Nephron progenitor cell (in vitro differentiated cells): ENCODE results near the gene RPA4.

Experiments used
- DNase-seq: peaks from one replicate; pipeline ENCODE4 v3.0.0; 2021
- H3K27ac Mint-ChIP-seq: 2 replicates; pipeline ENCODE4 v1.8.0; 2021; ENCODE audit warnings: mild to moderate bottlenecking, moderate library complexity, mixed read lengths
- H3K27me3 Mint-ChIP-seq: 2 replicates; pipeline ENCODE4 v1.8.0; 2021; ENCODE audit warnings: mild to moderate bottlenecking, low read depth, mixed read lengths; ENCODE audit not compliant: poor library complexity
- H3K36me3 Mint-ChIP-seq: 2 replicates; pipeline ENCODE4 v1.8.0; 2021; ENCODE audit warnings: low read depth, mixed read lengths
- H3K4me1 Mint-ChIP-seq: 2 replicates; pipeline ENCODE4 v1.8.0; 2021; ENCODE audit warnings: mixed read lengths
- H3K4me3 Mint-ChIP-seq: 2 replicates; pipeline ENCODE4 v1.8.0; 2021; ENCODE audit warnings: mild to moderate bottlenecking, moderate library complexity, mixed read lengths
- H3K9me3 Mint-ChIP-seq: 2 replicates; pipeline ENCODE4 v1.8.0; 2021; ENCODE audit warnings: mild to moderate bottlenecking, moderate library complexity, mixed read lengths
- TF ChIP-seq, protein P1 (sequence below): fragments of 200-600 bp; sonication (generic); IDR thresholded peaks from 2 replicates; pipeline ENCODE4 v1.5.0; 2021; ENCODE audit warnings: antibody characterized with exemption

Gene RPA4

DNA sequence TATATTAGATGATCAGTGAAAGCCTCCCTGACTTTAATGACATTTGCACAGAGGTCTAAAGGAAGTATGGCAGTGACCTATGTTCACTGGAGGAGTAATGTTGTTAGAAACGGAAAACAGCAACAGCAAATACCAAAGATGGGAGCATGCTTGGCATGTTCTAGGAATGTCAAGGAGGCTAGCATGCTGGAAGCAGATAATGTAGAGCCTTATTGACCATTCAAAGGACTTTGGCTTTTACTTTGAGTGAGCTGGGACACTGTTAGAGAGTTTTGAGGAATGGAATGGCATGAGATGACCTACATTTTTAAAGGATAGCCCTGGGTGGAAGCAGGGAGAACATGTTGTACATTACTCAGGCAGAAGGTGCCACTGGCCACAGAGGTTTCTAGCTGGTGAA lies 6.0 kb downstream of the RPA4 start:
- Mint-ChIP-seq H3K4me3 (no peak overlapping the region), H3K4me1 (no peaks in the 10 kb centered on the region), H3K27ac (no peak overlapping the region), H3K27me3 (no peaks in the 10 kb centered on the region), H3K9me3 (no peaks in the 10 kb centered on the region), H3K36me3 (peaks cover 5% of the 10 kb centered on the region)
- TF ChIP-seq, protein P1, sequence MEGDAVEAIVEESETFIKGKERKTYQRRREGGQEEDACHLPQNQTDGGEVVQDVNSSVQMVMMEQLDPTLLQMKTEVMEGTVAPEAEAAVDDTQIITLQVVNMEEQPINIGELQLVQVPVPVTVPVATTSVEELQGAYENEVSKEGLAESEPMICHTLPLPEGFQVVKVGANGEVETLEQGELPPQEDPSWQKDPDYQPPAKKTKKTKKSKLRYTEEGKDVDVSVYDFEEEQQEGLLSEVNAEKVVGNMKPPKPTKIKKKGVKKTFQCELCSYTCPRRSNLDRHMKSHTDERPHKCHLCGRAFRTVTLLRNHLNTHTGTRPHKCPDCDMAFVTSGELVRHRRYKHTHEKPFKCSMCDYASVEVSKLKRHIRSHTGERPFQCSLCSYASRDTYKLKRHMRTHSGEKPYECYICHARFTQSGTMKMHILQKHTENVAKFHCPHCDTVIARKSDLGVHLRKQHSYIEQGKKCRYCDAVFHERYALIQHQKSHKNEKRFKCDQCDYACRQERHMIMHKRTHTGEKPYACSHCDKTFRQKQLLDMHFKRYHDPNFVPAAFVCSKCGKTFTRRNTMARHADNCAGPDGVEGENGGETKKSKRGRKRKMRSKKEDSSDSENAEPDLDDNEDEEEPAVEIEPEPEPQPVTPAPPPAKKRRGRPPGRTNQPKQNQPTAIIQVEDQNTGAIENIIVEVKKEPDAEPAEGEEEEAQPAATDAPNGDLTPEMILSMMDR: no peak
- DNase-seq: no peak

DNA sequence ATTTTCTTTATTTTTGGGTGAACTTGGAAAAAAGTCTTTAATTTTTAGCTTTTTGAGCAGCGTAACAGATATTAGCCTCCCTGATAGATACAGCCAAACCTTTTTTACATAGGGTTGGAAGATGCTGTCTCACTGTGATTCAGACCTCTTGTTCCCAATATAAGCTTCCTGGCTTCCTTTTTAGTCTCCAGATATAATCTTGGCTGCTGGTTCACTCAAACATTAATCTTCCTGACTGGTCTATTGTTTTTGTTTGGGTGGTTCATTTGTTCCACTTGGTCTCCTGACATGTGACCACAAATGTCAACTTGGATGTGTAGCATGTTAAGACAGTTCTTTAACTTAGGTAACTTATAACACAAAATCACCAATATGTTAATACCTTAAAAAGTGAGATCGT lies 23.0 kb downstream of the RPA4 start:
- H3K9me3 Mint-ChIP-seq: no peaks in the 10 kb centered on the region
- no peak overlapping the region for H3K4me3 Mint-ChIP-seq
- H3K27me3 Mint-ChIP-seq: no peaks in the 10 kb centered on the region
- H3K36me3 Mint-ChIP-seq: no peaks in the 10 kb centered on the region
- no peak for DNase-seq
- H3K27ac Mint-ChIP-seq: no peak overlapping the region
- TF ChIP-seq, protein P1: no peak
- H3K4me1 Mint-ChIP-seq: peaks cover 22% of the 10 kb centered on the region

DNA sequence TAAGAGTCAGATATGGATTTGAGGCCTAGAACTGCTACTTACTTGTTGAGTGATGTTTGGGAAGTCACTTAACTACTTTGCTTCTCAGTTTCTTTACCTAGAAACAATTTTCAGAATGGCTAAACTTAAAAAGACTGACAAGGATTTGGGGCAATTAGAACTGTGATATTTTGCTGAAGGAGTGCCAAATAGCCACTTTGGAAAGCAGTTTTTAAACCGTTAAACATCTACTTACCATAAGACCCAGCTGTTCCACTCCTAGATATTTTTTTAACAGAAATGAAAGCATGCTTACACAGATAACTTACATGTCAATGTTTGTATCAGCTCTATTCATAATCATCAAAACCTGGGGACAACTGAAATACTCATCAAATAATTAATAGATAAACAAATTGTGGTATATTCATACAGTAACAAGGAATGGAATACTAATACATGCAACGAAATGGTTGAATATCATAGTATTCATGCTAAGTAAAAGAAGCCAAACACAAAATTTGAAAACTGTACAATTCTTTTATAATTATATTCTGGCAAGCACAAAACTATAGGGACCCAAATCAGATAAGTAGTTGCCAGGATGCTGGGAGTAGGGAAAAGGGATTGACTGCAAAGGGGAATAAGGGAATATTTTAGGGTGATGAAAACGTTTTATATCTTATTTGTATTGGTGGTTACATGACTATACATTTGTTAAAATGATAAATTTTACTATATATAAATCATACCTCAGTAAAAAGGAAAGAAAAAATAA lies 24.0 kb downstream of the RPA4 start:
- H3K27me3 Mint-ChIP-seq: no peaks in the 10 kb centered on the region
- no peak for DNase-seq
- no peaks in the 10 kb centered on the region for H3K9me3 Mint-ChIP-seq
- no peaks in the 10 kb centered on the region for H3K36me3 Mint-ChIP-seq
- TF ChIP-seq, protein P1: no peak
- H3K27ac Mint-ChIP-seq: peak overlapping the region; percentile 78
- no peak overlapping the region for H3K4me3 Mint-ChIP-seq
- peaks cover 22% of the 10 kb centered on the region for H3K4me1 Mint-ChIP-seq

DNA sequence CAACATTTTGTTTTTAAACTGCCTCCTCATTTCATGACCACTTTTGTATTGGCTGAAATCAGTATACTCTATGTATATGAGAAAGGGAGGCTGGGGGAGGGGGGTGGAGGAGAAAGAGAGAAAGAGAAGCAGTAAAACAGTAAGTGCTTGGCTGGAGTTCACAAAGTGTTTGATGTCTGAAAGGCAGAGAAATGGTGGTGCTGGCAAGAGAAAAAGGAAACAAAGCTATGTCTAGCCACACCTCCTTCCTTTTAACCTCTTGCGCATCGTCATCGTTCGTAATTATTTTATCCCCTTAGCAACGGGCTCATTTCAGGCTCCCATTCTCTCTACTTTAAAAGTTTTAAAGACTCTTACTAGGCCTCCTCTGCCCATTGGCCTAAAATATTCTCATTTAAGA lies 25.6 kb downstream of the RPA4 start:
- peak overlapping the region; percentile 83 for H3K27ac Mint-ChIP-seq
- peak overlapping the region; percentile 6 for H3K4me3 Mint-ChIP-seq
- H3K27me3 Mint-ChIP-seq: no peaks in the 10 kb centered on the region
- TF ChIP-seq, protein P1: no peak
- no peaks in the 10 kb centered on the region for H3K36me3 Mint-ChIP-seq
- no peaks in the 10 kb centered on the region for H3K9me3 Mint-ChIP-seq
- no peak for DNase-seq
- peaks cover 22% of the 10 kb centered on the region for H3K4me1 Mint-ChIP-seq

DNA sequence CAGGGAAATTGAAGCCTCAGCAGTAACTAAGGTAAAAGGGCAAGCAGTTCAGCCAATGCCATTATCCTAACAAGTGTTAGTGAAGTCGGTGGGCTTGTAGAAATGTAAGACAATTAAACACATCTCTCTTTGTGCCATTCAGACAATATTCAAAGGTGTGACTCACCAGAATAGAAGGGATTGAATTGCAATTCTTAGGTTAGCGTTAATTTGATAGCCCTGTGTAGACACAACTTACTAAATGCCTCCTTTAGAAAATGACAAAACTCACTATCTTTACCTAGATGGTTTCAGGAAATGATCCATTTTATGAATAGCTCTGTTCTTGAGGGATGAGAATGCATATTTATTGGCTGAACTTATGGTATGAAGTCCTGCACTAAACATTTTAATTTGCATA lies 35.2 kb downstream of the RPA4 start:
- Mint-ChIP-seq H3K4me3 (no peak overlapping the region), H3K36me3 (no peaks in the 10 kb centered on the region), H3K4me1 (no peaks in the 10 kb centered on the region), H3K9me3 (no peaks in the 10 kb centered on the region), H3K27ac (no peak overlapping the region), H3K27me3 (no peaks in the 10 kb centered on the region)
- no peak for DNase-seq
- TF ChIP-seq, protein P1: no peak

DNA sequence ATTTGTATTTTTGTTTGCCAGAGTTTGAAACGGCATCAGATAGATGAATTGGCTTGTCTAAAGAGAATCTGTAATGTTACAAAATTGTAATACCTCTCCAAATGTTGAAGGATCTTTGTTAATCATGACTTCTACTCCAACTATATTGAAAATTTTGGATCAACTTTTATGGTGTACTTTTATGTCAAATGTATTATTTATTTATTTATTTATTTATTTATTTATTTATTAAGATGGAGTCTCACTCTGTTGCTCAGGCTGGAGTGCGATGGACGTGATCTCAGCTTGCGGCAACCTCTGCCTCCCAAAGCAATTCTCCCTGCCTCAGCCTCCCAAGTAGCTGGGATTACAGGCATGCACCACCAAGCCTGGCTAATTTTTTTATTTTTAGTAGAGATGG lies 36.0 kb downstream of the RPA4 start:
- no peaks in the 10 kb centered on the region for H3K4me1 Mint-ChIP-seq

More for the DNA sequence above, 36.0 kb downstream of the RPA4 start:
- TF ChIP-seq, protein P1: no peak
- Mint-ChIP-seq H3K27me3 (no peaks in the 10 kb centered on the region), H3K4me3 (no peak overlapping the region), H3K36me3 (no peaks in the 10 kb centered on the region), H3K27ac (no peak overlapping the region), H3K9me3 (no peaks in the 10 kb centered on the region)
- no peak for DNase-seq
